ENCODE data around the gene TFPI. TPM values are rescaled to one million over a fixed set of nuclear protein-coding genes. Genes with fewer than 3 reads are reported as not detected.
A peak's percentile ranks its signal among the peaks of the same experiment; 100 is the strongest.

TFPI gene
- total RNA-seq, result 10 to 100 TPM in 1 of 2 donors, 1 to 10 TPM in 1; 8.8 to 23.4 TPM

GRCh38 chr2:187554011-187554703, at the start of gene TFPI:
TFPI (minus strand) TSS chr2:187554435; CDS start chr2:187503768, 50,667 bp downstream.
- no peak for TF ChIP-seq CTCF (IDR thresholded peaks at IDR 0.05)
- H3K4me3 ChIP-seq, result peak within 1 kb of the TSS; percentile 23
- H3K36me3 ChIP-seq, result no peaks in the 10 kb centered on the region
- intact Hi-C loops (cut with DNase I), result no loop called here
- H3K9ac ChIP-seq (ENCODE audit: low read depth in 2 of 2, low read length in 2 of 2), result peak within 1 kb of the TSS in 1 of 2 donors; percentile 62
- H3K27ac ChIP-seq, result peak within 1 kb of the TSS; percentile 20
- DNase-seq, result peak; percentile 30
- no peaks in the 10 kb centered on the region for H3K4me1 ChIP-seq
- H3K9me3 ChIP-seq, result no peaks in the 10 kb centered on the region
- H3K27me3 ChIP-seq, result no peaks in the 10 kb centered on the region

DNA sequence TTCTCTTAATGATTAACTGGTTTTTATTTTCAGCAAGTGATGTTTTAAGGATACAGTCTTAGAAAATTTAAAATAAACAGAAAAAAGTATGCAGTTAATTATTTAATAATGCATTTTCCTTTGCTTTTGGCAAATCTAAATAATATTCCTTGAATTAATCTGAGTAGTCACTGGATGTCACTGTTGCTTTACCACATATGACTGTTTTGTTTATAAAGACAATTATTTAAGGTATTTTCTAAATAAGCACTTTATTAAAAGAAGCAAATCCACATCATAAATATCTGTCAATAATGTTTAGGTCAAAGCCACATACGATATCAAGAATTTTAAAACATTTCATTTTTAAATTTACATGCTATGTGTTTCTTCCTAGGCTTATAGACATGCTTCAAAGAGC, 40.6 kb upstream of the TFPI start:
- no peaks in the 10 kb centered on the region for H3K4me1 ChIP-seq
- TF ChIP-seq CTCF (IDR thresholded peaks at IDR 0.05), result no peak
- DNase-seq, result no peak
- H3K36me3 ChIP-seq, result no peaks in the 10 kb centered on the region
- intact Hi-C loops (cut with DNase I), result no loop called here
- H3K9me3 ChIP-seq, result no peaks in the 10 kb centered on the region
- H3K4me3 ChIP-seq, result no peak overlapping the region
- H3K27ac ChIP-seq, result no peak overlapping the region
- no peak overlapping the region for H3K9ac ChIP-seq (ENCODE audit: low read depth in 2 of 2, low read length in 2 of 2)
- no peaks in the 10 kb centered on the region for H3K27me3 ChIP-seq

GRCh38 chr2:187593697-187594096, 39.5 kb upstream of the TFPI start:
- Histone ChIP-seq H3K9me3 (no peaks in the 10 kb centered on the region), H3K9ac (ENCODE audit: low read depth in 2 of 2, low read length in 2 of 2) (no peak overlapping the region), H3K36me3 (no peaks in the 10 kb centered on the region), H3K4me1 (no peaks in the 10 kb centered on the region), H3K27me3 (no peaks in the 10 kb centered on the region), H3K4me3 (no peak overlapping the region), H3K27ac (no peak overlapping the region)
- no peak for DNase-seq
- intact Hi-C loops (cut with DNase I), result no loop called here
- no peak for TF ChIP-seq CTCF (IDR thresholded peaks at IDR 0.05)

GRCh38 chr2:187593098-187593497, 38.9 kb upstream of the TFPI start:
- H3K9ac ChIP-seq (ENCODE audit: low read depth in 2 of 2, low read length in 2 of 2), result no peak overlapping the region
- intact Hi-C loops (cut with DNase I), result no loop called here
- TF ChIP-seq CTCF (IDR thresholded peaks at IDR 0.05), result no peak
- DNase-seq, result no peak
- no peaks in the 10 kb centered on the region for H3K36me3 ChIP-seq
- H3K4me3 ChIP-seq, result no peak overlapping the region
- no peak overlapping the region for H3K27ac ChIP-seq
- no peaks in the 10 kb centered on the region for H3K9me3 ChIP-seq
- no peaks in the 10 kb centered on the region for H3K4me1 ChIP-seq
- no peaks in the 10 kb centered on the region for H3K27me3 ChIP-seq

GRCh38 chr2:187590175-187590574, 35.9 kb upstream of the TFPI start:
- TF ChIP-seq CTCF (IDR thresholded peaks at IDR 0.05), result no peak
- no peak overlapping the region for H3K4me3 ChIP-seq
- no peak overlapping the region for H3K27ac ChIP-seq
- no peaks in the 10 kb centered on the region for H3K36me3 ChIP-seq
- intact Hi-C loops (cut with DNase I), result no loop called here
- H3K4me1 ChIP-seq, result no peaks in the 10 kb centered on the region
- no peak for DNase-seq
- H3K9me3 ChIP-seq, result no peaks in the 10 kb centered on the region
- H3K9ac ChIP-seq (ENCODE audit: low read depth in 2 of 2, low read length in 2 of 2), result no peak overlapping the region
- no peaks in the 10 kb centered on the region for H3K27me3 ChIP-seq
